HG02571 (cell line): ENCODE measurements around the gene NTRK1.

ENCODE experiments used
- ATAC-seq: cut with Tn5 transposase; IDR thresholded peaks from one replicate; pipeline ENCODE4 v1.9.1; 2021; ENCODE audit warnings: mild to moderate bottlenecking, moderate library complexity; ENCODE audit not compliant: unreplicated experiment

Gene NTRK1

DNA sequence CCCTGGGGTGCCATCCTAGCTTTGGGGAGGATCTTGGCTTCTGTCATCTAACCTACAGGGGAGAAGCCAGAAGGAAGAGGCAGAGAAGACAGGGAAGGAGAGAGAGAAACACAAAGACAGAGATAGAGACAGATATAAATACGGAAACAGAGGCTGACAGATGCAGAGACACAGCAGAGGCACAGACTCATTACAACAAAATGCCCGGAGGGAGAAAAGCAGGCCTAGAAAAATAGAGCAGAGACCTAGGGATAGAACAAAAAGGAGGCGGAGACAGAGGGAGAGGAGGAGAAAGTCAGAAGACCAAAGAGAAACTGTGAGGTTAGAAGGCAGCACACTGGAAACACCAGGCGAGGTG, 34.8 kb downstream of the NTRK1 start:
- ATAC-seq, result no peak

DNA sequence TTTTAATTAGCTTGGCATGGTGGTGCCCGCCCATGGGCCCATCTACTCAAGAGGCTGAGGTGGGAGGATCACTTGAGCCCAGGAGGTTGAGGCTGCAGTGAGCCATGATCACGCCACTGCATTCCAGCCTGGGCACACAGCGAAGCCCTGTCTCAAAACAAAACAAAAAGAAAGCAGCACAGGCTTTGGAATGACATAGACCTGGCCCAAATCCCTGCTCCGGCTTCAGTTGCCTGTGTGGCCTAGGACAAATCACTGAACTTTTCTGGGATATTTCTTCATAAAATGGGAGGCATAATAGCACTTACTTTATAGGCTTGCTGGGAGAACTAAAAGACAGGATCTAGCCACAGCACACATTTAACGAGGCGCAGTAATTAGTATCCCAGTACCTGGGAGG, 35.3 kb downstream of the NTRK1 start:
- no peak for ATAC-seq

DNA sequence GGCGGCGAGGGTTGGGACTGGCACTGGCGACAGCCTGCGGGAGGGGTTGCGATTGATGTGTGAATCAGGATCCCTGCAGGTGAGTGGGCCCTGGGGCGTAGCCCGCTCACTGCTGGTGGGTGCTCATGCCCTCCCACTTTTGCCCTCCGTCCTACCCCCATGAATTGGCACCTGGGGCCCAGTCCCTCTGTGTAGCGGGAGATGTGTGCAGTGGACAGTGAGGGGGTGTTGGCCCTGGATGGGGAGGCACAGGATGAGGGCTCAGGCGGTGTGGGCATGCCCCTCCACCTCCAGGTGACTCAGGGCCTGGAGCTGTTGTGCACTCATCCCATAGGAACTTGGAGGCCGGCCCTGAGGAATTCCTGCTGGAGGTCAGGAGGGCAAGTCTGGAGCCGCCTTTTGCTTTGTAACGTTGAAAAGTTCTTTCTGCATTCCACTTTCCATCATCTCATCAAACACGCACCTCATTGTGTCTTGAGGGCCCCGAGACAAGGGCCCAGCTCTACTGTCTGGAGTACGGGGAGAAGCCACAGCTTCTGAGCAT, 35.9 kb downstream of the NTRK1 start:
- no peak for ATAC-seq

DNA sequence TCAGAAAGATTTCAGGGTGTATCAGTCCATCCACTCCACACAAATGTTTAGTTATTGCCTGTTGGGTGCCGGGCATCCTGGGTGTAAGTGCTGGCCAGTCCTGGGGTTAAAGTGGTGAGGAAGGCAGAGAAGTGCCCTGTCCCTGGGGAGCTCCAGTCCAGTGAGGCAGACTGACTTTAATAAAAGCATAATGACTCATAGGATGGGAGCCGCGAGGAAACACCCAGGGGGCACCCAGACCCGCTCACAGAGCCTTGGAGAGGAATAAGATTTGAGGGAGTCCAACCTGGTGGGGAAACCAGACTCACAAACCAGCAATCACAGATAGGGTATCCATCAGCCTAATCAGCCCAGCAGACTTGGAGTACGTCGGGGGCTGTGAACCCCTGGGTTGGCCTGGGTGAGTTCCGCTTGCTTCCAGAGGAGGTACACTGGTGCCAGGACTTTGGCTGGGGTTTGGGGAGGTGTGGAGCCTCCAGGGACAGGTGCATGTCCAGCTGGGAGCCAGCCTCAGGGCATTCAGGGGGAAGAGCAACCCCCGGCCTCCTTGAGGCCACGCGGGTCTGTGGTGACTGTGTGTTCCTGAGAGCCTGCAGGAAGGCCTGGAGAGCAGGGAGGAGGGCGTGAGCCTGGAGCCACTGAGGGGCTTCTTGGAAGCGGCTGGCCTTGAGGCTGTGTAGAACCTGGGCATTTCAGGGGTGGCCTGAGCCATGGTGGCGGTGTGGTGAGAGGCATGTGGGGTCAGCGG, 36.6 kb downstream of the NTRK1 start:
- no peak for ATAC-seq

DNA sequence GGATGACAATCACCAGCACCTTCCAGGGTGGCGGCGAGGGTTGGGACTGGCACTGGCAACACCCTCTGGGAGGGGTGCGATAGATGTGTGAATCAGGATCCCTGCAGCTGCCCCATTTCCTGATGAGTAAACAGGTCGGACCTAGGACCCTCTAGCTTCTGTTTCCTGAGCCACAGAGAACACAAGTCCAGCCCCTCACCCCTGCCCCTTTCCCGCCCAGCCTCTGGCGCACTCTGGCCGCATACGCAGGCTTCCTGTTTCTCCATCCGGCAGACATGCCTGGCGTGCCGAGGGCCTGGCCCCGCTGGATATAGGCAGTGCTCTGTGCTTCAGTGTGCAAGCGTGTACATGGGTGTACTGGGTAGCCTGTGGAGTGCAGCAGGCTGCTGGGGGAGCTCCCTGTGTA, 37.5 kb downstream of the NTRK1 start:
- ATAC-seq, result no peak

DNA sequence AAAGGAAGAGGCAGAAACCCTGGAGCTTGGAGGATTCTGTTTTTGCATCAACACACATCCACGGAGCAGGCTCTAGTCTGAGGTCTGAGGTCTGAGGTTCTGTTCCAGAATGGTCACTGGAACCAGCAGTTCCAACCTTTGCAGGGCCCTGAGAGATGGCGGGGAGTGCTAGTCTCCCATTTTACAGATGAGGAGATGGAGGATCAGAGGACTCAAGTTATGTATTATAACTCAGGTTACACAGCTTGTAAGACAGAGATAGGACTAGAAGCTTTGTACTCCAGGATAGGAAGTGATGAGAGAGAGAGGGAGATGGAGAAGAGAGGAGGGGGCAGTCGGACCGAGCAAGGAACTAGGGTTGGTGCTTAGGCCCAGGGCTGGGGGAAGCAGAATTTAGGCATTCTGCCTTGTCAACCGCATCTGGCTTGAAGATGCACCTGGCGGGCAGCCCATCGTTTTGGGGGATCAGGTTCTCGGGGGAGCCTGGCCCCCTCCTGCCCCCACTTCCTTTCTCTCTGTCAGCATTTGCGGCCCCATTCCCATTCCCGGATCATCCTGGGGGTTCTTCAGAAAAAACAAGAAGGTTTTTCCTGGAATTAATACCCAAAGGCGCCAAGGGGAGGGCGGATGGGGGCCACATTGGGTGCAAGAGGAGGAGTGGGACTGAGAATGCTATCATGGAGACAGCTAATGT, 38.5 kb downstream of the NTRK1 start:
- ATAC-seq, result no peak

DNA sequence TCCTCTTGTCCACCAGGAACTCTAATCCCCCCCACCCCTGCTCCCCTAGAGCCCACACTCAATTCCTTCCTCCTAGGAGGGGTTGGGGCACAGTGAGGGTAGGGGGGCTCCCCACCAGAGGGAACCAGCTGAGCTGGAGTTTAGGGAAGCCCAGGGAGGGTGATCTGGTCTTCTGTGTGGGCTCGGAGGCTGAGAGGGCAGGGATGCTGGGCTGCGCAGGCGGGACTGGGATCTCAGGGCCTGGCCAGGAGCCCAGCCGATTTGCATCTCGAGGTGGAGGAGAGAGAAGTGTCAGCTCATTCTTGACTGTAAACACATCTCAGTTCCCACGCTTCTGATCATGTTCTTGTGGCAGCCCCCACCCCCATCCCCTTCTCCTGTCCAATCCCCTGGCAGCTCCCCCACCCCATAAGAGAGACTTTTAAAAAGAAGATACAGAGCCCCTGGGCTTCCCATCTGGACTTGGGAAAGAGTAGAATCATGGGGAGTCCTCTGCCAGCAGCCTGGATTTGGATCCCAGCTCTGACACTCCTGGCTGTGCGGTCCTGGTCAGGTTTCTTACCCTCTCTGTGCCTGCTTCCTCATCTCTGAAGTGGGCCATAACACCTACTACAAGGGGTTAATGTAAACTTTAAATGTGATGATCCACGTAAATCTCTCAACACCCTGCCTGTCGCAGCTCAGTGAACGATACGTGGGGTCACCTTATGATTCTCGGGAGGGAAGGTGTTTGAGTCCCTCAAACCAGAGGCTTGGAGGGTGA, 39.5 kb downstream of the NTRK1 start:
- ATAC-seq, result no peak

DNA sequence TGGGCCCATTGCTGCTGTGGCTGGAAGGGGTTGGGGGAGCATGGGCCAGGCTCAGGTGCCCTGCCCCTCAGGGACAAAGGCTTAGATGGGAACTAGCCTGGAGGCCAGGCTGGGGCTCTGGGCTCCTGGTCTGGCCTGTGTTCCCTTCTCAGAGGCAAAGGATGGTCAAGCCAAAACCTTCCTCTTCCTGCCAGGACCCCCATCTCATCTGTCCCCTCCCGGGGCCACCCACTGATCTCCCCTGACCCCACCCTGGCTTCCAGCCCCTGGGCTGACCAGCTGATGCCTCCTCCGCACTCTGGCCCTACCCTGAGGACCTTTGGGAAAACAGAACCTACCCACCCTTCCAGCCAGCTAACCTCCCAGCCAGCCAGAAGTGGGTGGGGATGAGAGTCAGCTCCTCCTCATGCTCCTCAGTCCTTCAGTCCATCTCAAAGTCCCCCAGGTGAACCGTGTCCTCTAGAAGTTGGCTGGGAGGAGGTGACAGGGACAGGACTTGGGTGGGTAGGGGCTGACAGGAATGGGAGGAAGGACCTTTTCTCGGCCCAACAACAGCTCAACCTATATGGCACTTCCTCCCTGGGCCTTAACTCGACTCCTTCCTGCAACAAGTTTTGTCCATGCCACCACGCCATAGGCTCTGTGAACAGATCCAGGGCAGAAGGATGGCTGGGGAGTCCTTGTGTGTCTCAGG, 40.4 kb downstream of the NTRK1 start:
- no peak for ATAC-seq

DNA sequence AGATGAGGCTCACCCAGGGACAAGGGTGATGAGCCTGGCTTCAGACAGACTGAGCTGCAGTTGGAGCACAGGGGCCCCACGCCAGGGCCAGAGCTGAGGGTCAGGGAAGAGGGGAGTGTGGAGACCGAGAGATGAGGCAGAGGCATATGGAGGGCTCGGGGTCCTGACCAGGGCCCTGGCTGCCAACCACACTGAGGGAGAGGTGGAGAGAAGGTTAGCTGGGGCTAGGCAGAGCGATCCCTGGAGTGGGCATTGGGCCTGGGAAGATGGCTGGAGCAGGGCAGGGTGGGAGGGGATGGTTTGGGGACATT, 40.9 kb downstream of the NTRK1 start:
- no peak for ATAC-seq

DNA sequence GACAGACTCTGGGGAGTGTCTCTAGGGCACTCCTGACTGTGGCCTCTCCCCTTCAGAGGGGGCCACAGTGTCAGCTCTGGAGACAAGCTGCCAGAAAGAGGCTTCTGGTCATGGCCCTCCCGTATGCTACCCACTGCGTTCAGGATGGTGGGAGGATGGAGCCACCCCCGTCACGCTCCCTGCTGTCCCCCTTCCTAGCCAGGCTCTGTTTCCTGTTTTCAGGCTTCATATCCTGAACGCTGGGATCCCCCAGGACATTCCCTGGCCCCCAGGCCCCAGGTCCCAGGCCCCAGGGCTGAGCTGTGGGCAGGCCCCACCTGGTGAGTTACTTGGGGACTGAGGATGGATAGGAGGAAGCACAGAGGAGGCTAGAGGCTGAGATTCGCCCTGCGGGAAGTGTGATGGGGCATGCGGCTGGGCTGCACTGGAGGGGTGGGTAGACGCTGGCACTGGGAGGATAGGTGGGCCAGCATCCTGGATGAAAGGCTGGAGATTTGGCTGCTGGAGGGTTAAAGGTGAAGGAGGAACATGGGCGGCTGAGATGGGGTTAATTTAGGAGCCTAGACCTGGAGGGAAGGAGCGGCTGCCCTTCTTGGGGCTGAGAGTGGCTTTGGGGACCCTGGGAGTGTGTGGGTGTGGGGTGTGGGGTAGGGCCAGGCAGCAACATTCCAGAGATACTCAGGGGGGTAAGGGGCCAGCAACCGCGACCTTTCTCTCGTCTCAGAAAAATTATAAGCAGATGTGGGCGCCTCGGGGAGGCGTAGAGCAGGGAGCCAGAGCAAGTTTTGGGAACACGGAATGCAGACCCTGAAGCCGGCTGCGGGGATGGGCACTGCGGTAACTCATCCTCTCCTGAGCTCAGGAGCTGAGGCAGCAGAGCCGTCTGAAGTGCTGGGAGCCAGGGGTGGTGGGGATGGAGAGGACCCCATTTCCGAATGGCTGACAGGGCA, 41.6 kb downstream of the NTRK1 start:
- ATAC-seq, result no peak

DNA sequence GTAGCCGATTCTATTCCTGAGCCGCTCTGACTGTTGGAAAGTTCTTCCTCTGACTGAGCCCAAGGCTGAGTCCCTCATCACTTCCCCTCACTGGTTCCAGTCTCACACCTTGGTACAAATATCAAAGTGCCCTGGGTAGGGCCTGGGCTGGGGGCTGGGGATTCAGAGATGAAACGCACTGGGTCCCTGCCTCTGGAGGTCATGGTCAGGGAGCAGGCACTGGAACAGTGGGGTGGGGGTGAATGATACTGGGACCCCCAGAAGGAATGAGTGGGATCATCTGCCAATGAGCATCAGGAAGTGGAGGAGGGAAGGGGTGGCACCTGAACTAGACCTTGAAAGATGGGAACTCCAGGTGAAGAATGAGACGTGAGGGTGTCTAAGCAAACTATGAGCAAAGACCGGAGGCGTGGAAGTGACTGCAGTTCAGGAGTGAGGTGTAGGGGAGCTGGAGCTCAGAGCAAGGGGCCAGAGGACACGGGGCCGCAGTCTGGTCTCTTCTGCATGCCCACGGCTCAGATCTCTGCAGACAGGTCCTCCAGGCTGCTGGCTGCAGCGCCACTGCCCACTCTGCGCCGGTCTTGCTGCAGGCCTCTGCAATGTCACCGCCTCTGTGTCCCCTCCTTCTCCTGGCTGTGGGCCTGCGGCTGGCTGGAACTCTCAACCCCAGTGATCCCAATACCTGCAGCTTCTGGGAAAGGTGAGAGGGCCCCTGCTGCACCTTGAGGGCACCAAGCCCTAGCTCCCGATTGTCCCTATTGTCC, 42.8 kb downstream of the NTRK1 start:
- ATAC-seq, result no peak

DNA sequence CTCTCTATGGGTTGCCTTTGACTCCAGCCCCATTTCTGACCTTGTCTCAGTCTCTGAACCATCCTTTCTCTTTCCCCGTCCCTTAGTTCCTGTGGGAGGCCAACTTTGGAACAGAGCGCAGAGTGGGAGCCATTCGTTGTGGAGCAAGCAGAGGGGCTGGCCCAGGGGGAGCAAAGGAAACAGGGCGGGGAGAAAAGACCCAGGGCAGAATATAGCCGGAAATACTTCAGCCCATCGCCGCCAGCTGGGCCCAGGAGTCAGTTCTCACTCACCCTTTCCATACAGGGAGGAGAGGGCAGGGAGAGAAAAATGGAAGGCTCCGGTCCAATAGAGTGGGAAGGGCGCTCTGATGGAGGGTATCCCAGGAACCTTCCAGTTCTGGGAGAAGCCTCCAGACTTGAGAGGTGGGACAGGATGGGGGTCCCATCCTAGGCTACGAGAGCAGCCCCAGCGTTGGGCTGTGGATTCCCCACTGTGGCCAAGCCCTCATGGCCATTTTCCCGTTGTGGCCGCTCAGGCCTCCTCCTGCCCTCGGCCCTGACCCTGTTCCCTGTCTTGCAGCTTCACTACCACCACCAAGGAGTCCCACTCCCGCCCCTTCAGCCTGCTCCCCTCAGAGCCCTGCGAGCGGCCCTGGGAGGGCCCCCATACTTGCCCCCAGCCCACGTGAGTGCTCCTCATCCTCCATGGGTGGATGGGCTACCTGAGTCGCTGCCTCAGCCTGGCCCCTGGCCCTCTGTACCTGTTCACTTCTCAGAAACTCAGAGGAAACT, 43.7 kb downstream of the NTRK1 start:
- no peak for ATAC-seq

DNA sequence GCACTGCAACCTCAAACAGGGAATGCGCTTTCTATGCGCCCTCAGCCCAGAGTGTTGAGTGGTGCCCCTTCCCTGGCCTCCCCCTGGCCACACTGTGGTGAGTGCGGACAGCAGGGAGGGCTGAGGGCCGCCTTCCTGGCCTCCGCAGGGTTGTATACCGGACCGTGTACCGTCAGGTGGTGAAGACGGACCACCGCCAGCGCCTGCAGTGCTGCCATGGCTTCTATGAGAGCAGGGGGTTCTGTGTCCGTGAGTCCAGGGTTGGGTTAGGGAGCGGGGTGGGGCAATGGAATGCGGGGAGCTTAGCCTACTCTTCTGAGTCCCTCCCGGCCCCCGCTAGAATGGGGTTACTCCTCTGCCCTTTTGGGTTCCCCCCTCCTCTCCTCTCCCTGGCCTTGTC, 44.5 kb downstream of the NTRK1 start:
- no peak for ATAC-seq

DNA sequence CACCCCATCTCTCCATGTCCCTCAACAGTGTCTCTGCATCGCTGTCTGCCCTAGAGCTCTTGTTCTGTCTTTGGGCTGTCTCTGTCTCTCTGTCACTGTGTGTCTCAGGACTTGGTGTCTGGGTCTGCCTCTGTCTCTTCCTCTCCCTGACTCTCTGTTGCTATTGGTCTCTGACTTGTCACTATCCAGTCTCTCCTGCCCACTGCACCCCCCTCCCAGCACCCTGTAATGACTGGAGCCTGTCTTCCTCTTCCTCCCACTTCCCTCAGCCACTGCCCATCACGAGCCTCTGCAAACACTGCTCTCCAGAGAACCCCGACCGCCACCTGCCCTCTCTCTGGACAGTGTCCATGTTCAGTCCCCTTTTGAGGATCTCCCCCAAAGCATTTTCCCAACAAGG, 45.0 kb downstream of the NTRK1 start:
- no peak for ATAC-seq

DNA sequence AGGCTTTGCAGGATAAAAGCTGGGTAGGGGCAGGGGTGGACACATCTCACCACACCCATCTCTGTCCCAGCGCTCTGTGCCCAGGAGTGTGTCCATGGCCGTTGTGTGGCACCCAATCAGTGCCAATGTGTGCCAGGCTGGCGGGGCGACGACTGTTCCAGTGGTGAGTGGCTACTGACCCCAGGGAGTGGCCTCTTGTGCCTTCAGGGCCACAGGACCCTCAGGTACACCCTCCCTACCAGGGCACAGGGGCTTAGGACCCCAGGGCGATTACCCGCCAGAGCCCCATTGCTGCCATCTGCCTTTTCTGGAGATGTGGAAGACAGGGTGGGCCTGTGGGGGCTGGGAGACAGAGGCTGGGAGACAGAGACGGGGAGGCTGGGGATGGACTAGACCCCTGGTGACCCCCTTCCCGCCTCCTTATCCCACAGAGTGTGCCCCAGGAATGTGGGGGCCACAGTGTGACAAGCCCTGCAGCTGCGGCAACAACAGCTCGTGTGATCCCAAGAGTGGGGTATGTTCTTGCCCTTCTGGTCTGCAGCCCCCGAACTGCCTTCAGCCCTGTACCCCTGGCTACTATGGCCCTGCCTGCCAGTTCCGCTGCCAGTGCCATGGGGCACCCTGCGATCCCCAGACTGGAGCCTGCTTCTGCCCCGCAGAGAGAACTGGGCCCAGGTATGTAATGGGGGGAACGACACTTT, 45.7 kb downstream of the NTRK1 start:
- no peak for ATAC-seq

DNA sequence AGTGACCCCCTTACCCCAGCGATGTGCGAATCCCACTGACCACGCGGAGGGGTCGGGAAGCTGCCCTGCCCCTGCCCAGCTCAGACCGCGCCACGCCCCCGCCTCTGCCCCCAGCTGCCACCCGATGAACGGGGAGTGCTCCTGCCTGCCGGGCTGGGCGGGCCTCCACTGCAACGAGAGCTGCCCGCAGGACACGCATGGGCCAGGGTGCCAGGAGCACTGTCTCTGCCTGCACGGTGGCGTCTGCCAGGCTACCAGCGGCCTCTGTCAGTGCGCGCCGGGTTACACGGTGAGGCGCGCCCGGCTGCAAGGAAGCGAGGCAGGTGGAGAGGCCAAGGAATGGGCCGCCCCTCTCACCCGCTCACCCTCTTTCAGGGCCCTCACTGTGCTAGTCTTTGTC, 47.9 kb downstream of the NTRK1 start:
- no peak for ATAC-seq

DNA sequence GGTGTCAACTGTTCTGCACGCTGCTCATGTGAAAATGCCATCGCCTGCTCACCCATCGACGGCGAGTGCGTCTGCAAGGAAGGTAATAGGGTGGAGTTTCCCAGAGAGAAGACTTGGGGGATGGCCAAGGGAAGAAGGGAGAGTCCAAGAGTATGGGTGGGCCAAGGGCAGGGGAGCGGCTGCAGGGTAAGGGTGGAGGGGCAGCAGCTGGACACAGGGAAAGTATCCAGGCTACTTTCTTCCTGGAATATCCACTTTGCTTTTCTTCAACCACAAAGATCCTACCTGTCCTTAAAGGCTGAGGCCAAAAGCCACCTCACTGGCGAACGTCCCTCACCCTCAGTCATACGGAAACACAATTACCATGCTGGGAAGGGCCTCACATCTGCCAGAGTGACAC, 48.3 kb downstream of the NTRK1 start:
- no peak for ATAC-seq

DNA sequence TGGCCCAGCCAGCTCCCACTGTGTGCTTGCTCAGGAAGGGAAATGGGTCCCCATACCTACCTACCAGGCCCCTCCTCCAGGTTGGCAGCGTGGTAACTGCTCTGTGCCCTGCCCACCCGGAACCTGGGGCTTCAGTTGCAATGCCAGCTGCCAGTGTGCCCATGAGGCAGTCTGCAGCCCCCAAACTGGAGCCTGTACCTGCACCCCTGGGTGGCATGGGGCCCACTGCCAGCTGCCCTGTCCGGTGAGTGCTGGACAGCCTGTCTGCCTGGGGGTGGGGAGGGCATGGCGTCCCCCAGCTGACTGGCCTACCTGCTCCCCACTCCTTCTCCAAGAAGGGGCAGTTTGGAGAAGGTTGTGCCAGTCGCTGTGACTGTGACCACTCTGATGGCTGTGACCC, 49.0 kb downstream of the NTRK1 start:
- no peak for ATAC-seq
